Measurements from ENCODE around the gene GPC6.
A peak's percentile ranks its signal among the peaks of the same experiment; 100 is the strongest.

The GPC6 gene

DNA sequence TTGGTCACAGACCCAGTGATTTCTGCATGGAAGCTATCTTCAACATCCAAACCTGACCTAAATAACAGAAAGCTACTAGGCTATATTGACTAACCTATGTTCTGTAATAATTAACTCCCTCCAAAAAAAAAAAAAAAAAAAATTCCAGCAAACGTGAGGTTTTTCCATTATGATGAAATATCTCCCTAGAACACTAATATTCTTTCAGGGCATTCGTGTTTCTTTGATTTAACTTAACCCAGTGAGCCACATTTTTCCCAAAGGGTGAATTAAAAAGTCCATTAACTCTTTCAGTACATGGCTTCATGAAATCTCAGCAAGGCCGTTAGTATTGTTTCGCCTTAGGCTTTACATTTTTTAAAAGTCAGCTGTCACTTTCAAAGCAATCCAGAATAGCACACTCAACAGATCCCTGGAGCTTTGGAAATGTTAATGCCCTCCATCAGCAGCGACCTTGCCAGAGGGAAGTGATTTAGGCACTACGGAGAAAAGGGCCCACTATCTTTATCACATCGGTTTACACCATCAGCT, 1077.1 kb downstream of the GPC6 start:
- TF ChIP-seq POLR2A (IDR thresholded peaks at IDR 0.05; ENCODE audit: low read depth, low read length) (no peak), POLR2AphosphoS5 (IDR thresholded peaks at IDR 0.05; ENCODE audit: low read depth, low read length) (no peak), TAF1 (IDR thresholded peaks at IDR 0.05; ENCODE audit: borderline replicate concordance, low read depth, low read length) (no peak)
- FAIRE-seq (no peak), DNase-seq (ENCODE audit: insufficient read length) (no peak)

DNA sequence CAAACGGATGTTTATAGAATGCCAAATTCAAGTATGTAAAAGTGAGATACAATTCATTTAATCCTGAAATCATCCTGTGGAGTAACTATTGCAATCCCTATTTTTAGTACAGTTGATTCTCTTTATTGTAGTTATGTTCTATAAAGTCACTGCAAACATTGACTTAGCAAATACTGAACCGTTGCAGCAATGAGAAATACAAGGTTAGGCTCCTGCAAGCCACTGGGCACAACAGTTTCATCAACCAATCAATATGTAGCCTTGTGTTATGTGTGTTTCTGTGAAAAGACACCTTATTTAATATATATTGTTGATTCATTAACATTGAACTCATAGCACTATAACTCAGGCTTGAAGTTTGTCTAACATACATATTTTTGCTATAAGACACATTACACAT, 1078.4 kb downstream of the GPC6 start:
- peak; percentile 24 for FAIRE-seq
- TF ChIP-seq POLR2AphosphoS5 (IDR thresholded peaks at IDR 0.05; ENCODE audit: low read depth, low read length) (no peak), POLR2A (IDR thresholded peaks at IDR 0.05; ENCODE audit: low read depth, low read length) (no peak), TAF1 (IDR thresholded peaks at IDR 0.05; ENCODE audit: borderline replicate concordance, low read depth, low read length) (no peak)

DNA sequence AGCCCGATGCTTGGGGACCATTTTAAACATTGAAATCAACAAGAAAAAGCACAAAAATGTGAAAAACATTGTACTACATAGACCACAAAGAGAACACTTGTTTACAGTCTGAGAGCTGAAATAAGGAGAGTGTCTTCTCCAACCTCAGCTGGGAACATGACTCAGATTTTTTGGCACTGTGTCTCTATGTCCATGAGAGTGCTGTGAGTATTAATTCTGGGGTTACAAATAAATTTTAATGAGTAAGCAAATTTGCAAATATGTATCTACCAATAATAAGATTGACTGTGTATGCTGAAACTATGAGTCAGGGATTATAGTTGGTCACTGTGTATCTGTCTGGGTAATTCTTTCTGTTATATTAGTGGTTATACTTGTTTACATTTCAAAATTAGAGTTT, 1078.9 kb downstream of the GPC6 start:
- TF ChIP-seq POLR2AphosphoS5 (IDR thresholded peaks at IDR 0.05; ENCODE audit: low read depth, low read length) (no peak), TAF1 (IDR thresholded peaks at IDR 0.05; ENCODE audit: borderline replicate concordance, low read depth, low read length) (no peak), POLR2A (IDR thresholded peaks at IDR 0.05; ENCODE audit: low read depth, low read length) (no peak)

More for the DNA sequence above, 1078.4 kb downstream of the GPC6 start:
- no peak for DNase-seq (ENCODE audit: insufficient read length)

DNA sequence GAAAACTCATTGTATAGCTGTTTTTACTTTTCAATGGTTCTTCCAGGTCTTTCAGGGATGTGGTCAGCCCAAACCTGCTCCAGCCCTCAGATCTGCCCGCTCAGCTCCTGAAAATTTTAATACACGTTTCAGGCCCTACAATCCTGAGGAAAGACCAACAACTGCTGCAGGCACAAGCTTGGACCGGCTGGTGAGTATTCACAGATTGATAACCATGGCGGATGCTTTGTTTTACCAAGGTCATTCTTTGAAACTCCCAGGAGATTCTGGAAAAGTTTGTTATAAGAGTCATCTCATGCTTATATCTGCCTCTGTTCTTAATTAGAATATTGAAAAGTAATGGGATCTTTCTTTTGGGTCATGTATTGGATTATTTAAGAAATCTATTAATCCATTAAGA, 1079.3 kb downstream of the GPC6 start:
- DNase-seq (ENCODE audit: insufficient read length) (no peak), FAIRE-seq (no peak)
- no peak for TF ChIP-seq POLR2AphosphoS5 (IDR thresholded peaks at IDR 0.05; ENCODE audit: low read depth, low read length)

More for the DNA sequence above, 1078.9 kb downstream of the GPC6 start:
- FAIRE-seq (no peak), DNase-seq (ENCODE audit: insufficient read length) (no peak)

- TF ChIP-seq POLR2AphosphoS5 (IDR thresholded peaks at IDR 0.05; ENCODE audit: low read depth, low read length), result no peak
- no peak for TF ChIP-seq POLR2A (IDR thresholded peaks at IDR 0.05; ENCODE audit: low read depth, low read length)
- TF ChIP-seq TAF1 (IDR thresholded peaks at IDR 0.05; ENCODE audit: borderline replicate concordance, low read depth, low read length), result no peak
- FAIRE-seq (no peak), DNase-seq (ENCODE audit: insufficient read length) (no peak)
These were observed 1082.2 kb downstream of the GPC6 start for GRCh38 chr13:94308832-94309231.

DNA sequence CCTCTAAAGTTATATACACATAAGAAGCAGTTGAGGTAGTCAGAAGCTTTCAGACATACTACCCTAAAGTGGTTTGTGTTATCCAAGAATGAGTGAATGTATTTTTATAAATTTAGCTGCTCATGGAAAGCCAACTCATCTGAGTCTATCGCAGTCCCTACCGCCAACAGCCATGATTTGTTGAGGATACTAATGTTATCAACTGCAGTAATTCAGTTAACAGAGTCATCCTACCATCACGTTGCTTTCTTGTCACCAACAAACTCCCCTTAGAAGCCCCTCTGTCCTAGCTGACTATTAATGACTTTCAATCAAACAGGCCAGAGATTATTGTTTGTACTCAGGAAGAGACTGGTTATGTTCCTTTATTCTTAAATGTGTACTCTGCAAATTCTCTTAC, 1083.0 kb downstream of the GPC6 start:
- FAIRE-seq (no peak), DNase-seq (ENCODE audit: insufficient read length) (no peak)
- TF ChIP-seq POLR2AphosphoS5 (IDR thresholded peaks at IDR 0.05; ENCODE audit: low read depth, low read length) (no peak), POLR2A (IDR thresholded peaks at IDR 0.05; ENCODE audit: low read depth, low read length) (no peak), TAF1 (IDR thresholded peaks at IDR 0.05; ENCODE audit: borderline replicate concordance, low read depth, low read length) (no peak)

DNA sequence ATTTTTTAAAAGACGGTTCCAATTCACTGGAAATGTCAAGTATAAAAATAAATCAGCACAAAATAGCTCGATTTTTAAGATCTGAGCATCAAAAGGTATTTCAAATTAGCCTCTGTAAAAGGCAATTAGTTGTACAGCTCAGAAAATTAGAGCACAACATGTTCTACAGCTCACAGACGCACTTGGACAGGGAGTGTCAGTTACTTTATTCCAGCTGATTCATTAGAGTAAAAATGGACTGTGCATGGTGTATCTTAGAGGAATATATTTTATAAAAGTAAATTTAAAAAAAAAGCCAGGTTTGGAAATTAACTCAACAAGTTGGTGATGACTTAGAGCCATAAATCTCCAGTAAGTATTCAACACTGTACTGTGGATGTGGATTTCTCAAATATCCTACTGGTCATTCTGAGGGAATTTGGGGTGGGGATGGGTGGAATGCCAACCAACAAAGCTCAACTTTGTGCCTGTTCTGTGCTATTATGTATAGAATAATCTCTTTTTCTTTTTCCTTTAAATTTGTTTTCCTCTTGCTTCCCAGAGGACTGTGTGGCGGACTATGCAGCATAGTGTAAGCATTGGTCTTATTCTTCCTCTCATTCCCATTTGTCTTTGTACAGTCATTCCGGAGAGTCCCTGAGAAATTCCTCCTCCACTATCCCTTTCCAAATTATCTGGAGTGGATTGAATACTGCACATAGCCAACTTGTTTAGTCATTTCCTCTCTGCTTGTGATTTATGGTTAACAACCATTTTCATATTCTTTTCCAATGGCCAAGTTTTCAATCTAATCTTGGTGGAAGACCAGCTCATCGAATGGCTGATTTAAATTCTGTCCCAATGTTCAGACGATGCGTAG, 1083.6 kb downstream of the GPC6 start:
- TF ChIP-seq TAF1 (IDR thresholded peaks at IDR 0.05; ENCODE audit: borderline replicate concordance, low read depth, low read length) (no peak), POLR2AphosphoS5 (IDR thresholded peaks at IDR 0.05; ENCODE audit: low read depth, low read length) (no peak), POLR2A (IDR thresholded peaks at IDR 0.05; ENCODE audit: low read depth, low read length) (no peak)
- DNase-seq (ENCODE audit: insufficient read length), result no peak
- FAIRE-seq, result no peak

DNA sequence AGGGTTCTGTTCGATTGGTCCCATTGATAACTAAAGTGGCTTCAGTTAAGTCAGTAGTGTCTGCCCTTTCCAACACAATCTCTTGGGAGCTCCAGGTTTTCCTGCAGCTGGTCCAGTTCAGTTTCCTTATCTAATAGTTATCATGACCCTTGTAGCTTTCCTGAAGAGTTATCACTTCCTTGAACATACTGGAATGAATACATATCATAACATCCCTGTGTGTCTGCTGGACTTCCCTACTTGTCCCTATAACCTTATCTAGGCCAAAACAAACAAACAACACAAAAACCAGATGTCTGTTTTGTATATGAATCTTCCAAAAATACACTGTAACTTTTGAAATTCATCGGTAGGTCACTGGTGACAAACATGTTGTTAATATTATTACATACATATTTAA, 1085.3 kb downstream of the GPC6 start:
- TF ChIP-seq POLR2A (IDR thresholded peaks at IDR 0.05; ENCODE audit: low read depth, low read length) (no peak), POLR2AphosphoS5 (IDR thresholded peaks at IDR 0.05; ENCODE audit: low read depth, low read length) (no peak), TAF1 (IDR thresholded peaks at IDR 0.05; ENCODE audit: borderline replicate concordance, low read depth, low read length) (no peak)
- FAIRE-seq (peak; percentile 5), DNase-seq (ENCODE audit: insufficient read length) (no peak)

DNA sequence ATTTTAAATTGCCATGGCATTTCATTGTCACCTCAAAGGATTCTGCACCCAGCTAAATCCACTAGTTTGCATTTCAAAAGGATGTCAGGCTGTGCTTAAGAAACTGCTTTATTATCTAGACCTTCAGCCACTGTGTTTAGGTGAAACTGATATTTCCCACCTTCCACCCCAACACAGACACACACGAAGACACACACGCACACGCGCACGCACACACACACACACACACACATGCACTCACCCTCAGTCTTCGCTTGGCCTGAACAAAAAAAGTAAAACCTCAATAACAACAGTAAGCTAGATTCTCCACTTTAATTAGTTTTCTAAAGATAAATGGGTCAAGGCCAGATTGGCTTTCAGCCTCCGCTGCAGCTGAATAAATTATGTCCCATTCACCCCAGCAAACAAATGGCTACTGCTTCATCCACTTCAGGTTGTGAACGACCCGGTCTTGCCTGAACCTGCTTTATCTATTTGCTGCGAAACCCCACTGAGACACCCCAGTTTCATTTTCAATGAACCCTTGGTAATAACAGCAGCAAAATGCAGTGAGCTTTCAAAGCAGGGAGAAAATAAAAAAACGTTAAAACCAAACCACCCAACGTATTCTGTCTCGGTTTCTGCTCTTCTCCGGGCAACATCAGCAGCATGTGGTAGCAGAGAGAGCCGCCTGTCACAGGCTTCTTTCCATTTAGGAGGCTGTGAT, 1086.1 kb downstream of the GPC6 start:
- DNase-seq (ENCODE audit: insufficient read length) (no peak), FAIRE-seq (peak; percentile 82)
- TF ChIP-seq POLR2AphosphoS5 (IDR thresholded peaks at IDR 0.05; ENCODE audit: low read depth, low read length) (no peak), POLR2A (IDR thresholded peaks at IDR 0.05; ENCODE audit: low read depth, low read length) (0 out of 2 replicates have a peak, but pooled peaks have one; percentile 19)

DNA sequence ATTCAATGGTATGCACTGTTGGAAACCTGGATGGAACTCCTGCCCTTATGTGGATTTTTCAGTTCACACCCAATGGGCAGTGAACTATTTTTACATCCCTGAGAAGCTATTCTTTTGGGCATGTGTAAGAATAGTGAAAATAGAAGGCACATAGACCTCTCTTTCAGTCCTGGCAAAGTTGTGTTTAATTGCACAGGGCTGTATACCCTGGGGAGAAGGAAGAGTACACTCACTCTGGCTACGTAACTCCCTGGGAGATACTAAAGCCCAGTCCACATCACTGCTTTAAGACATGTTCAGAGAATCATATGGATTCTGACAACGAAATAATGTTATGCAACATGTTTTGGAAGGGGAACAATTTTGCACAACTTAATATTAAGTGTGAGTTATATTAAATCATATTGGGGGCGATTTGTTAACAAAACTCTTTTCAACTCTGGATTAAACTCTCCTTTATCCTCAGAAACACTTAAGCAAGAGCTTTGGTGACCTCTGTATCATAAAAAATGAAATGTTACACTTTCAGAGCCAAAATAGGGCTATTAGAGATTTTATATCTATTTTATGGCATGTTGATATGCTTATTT, 1086.8 kb downstream of the GPC6 start:
- FAIRE-seq (no peak), DNase-seq (ENCODE audit: insufficient read length) (no peak)
- TF ChIP-seq POLR2AphosphoS5 (IDR thresholded peaks at IDR 0.05; ENCODE audit: low read depth, low read length) (no peak), POLR2A (IDR thresholded peaks at IDR 0.05; ENCODE audit: low read depth, low read length) (no peak), TAF1 (IDR thresholded peaks at IDR 0.05; ENCODE audit: borderline replicate concordance, low read depth, low read length) (no peak)

- TF ChIP-seq TAF1 (IDR thresholded peaks at IDR 0.05; ENCODE audit: borderline replicate concordance, low read depth, low read length) (no peak), POLR2A (IDR thresholded peaks at IDR 0.05; ENCODE audit: low read depth, low read length) (no peak), POLR2AphosphoS5 (IDR thresholded peaks at IDR 0.05; ENCODE audit: low read depth, low read length) (no peak)
- FAIRE-seq (no peak), DNase-seq (ENCODE audit: insufficient read length) (no peak)
These were observed 1087.3 kb downstream of the GPC6 start for GRCh38 chr13:94313926-94314325.
